GOT3 (cell line): ENCODE measurements around the gene DTNBP1.

Experiments
- DNase-seq: peaks from one replicate; lab custom pipeline; 2025; ENCODE audit warnings: mixed read lengths; lab: John Stamatoyannopoulos, UW

Gene DTNBP1

GRCh38 chr6:15481390-15482291, 181.2 kb downstream of the DTNBP1 start:
- DNase-seq: no peak

GRCh38 chr6:15480525-15480924, 182.3 kb downstream of the DTNBP1 start:
- no peak for DNase-seq

- no peak for DNase-seq
Observed at GRCh38 chr6:15479761-15480160, 183.1 kb downstream of the DTNBP1 start.

- DNase-seq: no peak
Observed at GRCh38 chr6:15477746-15478145, 185.1 kb downstream of the DTNBP1 start.

- DNase-seq: no peak
Observed at GRCh38 chr6:15476631-15477380, 186.0 kb downstream of the DTNBP1 start.

- DNase-seq: no peak
Observed at GRCh38 chr6:15475872-15476271, 187.0 kb downstream of the DTNBP1 start.

GRCh38 chr6:15475261-15475660, 187.6 kb downstream of the DTNBP1 start:
- DNase-seq: no peak

GRCh38 chr6:15474196-15474595, 188.6 kb downstream of the DTNBP1 start:
- no peak for DNase-seq

GRCh38 chr6:15473741-15474161, 189.1 kb downstream of the DTNBP1 start:
- DNase-seq: no peak

GRCh38 chr6:15473174-15473573, 189.7 kb downstream of the DTNBP1 start:
- no peak for DNase-seq
